Bronchus fibroblast of lung (primary cell): ENCODE results near the gene OR5M10. TPM values are rescaled to one million over a fixed set of nuclear protein-coding genes. Genes with fewer than 3 reads are reported as not detected.

Experiments
- total RNA-seq: library from RNA; depleted of rRNA; stranded (reverse); fragments of >200 nt; gene quantifications from 2 replicates; pipeline ENCODE4 v1.2.3, GENCODE V29; 2015

The OR5M10 gene
- not detected in 2 replicates for total RNA-seq

GRCh38 chr11:56577621-56578020, at the start of gene OR5M10:
OR5M10 (minus strand) TSS chr11:56577721; CDS start chr11:56577721, 0 bp downstream.

DNA sequence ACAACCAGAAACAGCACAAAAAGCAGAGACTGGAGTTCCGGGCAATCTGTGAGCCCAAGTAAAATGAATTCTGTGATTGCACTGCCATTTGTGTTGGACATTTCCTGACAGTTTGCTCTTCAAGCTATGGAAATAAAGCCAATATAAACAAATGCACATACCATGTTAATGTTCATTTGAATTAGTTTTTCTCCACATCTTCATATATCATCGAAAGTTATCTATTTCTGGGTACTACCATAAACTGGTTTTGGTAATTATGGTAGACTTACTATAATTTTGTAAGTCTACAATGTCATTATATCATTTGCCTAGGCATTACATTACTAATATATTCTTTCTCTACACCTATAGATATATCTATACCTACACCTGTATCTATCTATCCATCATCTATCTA, 34.4 kb downstream of the OR5M10 start, which contains the start of gene OR5M11:
OR5M11 (minus strand) TSS at position 101 of the 400 bp plus-strand sequence; CDS start at position 101, 0 bp downstream.

Other genes with a start within 250 kb of the OR5M10 start
- gene OR8K1, start 231.7 kb downstream of the OR5M10 start, total RNA-seq = not detected in 2 replicates
- not detected in 2 replicates for gene OR8J1, start 223.4 kb downstream of the OR5M10 start, total RNA-seq
- gene OR8U1, start 202.1 kb downstream of the OR5M10 start, total RNA-seq = not detected in 2 replicates
- not detected in 2 replicates for gene OR5AL1, start 165.0 kb downstream of the OR5M10 start, total RNA-seq
- not detected in 2 replicates for gene OR5M3, start 104.4 kb downstream of the OR5M10 start, total RNA-seq
- not detected in 2 replicates for gene OR5M8, start 86.4 kb downstream of the OR5M10 start, total RNA-seq
- gene OR5M11, start 34.5 kb downstream of the OR5M10 start, total RNA-seq = not detected in 2 replicates
- not detected in 2 replicates for gene OR5M1, start 37.2 kb upstream of the OR5M10 start, total RNA-seq
- gene OR5AP2, start 64.7 kb upstream of the OR5M10 start, total RNA-seq = not detected in 2 replicates
- gene OR5AR1, start 86.0 kb upstream of the OR5M10 start, total RNA-seq = not detected in 2 replicates
- not detected in 2 replicates for gene OR9G1, start 121.4 kb upstream of the OR5M10 start, total RNA-seq
- gene OR9G4, start 171.0 kb upstream of the OR5M10 start, total RNA-seq = not detected in 2 replicates